Ishikawa (cell line): Measurements from ENCODE around the gene MGAT3.

Experiments used
- EGR1 ChIP-seq: IDR thresholded peaks from 2 replicates; pipeline ENCODE4 v1.6.1; 2012
- EP300 ChIP-seq: IDR thresholded peaks from 2 replicates; pipeline ENCODE4 v1.6.1; 2012; ENCODE audit warnings: borderline replicate concordance
- FOXM1 ChIP-seq: IDR thresholded peaks from 2 replicates; pipeline ENCODE4 v1.6.1; 2012; ENCODE audit warnings: low read depth, borderline replicate concordance
- TAF1 ChIP-seq: IDR thresholded peaks from 2 replicates; pipeline ENCODE4 v1.6.1; 2012; ENCODE audit warnings: low read depth, mild to moderate bottlenecking
- TEAD4 ChIP-seq: IDR thresholded peaks from 2 replicates; pipeline ENCODE4 v1.6.1; 2012
- TF ChIP-seq, protein P1 (sequence below): IDR thresholded peaks from 2 replicates; pipeline ENCODE4 v1.6.1; 2012; ENCODE audit warnings: low read depth, mild to moderate bottlenecking

GRCh38 chr22:39518144-39518786 is 61.5 kb downstream of the MGAT3 start:
- TF ChIP-seq TAF1 (no peak), EGR1 (no peak), TEAD4 (no peak), EP300 (no peak), FOXM1 (no peak)
- TF ChIP-seq, protein P1, sequence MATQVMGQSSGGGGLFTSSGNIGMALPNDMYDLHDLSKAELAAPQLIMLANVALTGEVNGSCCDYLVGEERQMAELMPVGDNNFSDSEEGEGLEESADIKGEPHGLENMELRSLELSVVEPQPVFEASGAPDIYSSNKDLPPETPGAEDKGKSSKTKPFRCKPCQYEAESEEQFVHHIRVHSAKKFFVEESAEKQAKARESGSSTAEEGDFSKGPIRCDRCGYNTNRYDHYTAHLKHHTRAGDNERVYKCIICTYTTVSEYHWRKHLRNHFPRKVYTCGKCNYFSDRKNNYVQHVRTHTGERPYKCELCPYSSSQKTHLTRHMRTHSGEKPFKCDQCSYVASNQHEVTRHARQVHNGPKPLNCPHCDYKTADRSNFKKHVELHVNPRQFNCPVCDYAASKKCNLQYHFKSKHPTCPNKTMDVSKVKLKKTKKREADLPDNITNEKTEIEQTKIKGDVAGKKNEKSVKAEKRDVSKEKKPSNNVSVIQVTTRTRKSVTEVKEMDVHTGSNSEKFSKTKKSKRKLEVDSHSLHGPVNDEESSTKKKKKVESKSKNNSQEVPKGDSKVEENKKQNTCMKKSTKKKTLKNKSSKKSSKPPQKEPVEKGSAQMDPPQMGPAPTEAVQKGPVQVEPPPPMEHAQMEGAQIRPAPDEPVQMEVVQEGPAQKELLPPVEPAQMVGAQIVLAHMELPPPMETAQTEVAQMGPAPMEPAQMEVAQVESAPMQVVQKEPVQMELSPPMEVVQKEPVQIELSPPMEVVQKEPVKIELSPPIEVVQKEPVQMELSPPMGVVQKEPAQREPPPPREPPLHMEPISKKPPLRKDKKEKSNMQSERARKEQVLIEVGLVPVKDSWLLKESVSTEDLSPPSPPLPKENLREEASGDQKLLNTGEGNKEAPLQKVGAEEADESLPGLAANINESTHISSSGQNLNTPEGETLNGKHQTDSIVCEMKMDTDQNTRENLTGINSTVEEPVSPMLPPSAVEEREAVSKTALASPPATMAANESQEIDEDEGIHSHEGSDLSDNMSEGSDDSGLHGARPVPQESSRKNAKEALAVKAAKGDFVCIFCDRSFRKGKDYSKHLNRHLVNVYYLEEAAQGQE = no peak
